GM18907 (cell line): Measurements from ENCODE around the gene RPL7L1.
A peak's percentile ranks its signal among the peaks of the same experiment; 100 is the strongest.
"Not testable (repeated sequence)": the region's sequence is repeated elsewhere in the genome, so short reads cannot be mapped to it uniquely, and the experiment has no call there.

Source experiments
- ATAC-seq: cut with Tn5 transposase; IDR thresholded peaks from one replicate; pipeline ENCODE4 v1.9.1; 2021; ENCODE audit warnings: mild to moderate bottlenecking, moderate library complexity; ENCODE audit not compliant: unreplicated experiment

Gene RPL7L1

DNA sequence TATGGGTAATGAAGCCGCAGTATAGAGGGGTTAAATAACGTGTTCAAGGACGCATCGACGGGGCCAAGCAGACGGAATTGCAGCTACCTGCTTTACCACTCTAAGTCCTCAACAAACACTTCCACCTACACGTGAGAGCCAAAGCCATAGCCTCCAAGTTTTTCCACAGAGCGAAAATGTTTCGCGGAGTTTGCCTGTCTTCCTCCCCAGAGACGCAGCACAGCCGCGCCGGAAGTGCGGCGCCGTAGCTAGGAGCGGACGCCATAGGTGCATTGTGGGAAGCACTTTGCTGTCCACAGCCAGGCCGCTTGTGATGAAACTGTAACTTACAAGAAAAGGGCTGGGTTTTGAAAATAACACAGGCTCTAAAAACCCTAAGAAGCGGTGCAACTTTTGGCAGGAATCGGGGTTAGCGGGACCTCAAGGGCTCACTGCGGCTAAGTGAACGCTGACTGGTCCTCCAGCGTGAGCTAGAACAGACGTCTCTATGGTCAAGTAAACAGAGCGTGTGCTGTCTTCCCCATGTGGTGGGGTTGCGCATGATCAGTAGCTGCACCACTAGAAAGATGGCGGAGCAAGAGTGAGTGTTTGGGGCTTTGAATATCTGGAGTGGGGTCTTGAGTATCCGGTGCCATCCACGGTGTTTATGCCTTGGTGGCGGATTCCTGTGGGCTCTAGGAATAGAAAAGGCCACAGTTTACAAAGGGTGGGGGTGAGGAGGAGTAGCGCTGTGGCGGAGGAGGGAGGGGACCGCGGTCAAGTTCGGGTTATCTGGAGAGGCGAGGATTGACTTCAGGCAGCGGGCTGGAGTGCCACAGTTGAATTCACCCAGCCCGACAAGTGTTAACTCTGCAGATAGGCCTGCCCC lies at the start of gene RPL7L1:
RPL7L1 (plus strand) TSS at position 245 of the 868 bp plus-strand sequence; CDS start at position 540, 295 bp downstream.
- ATAC-seq = peak; percentile 92

DNA sequence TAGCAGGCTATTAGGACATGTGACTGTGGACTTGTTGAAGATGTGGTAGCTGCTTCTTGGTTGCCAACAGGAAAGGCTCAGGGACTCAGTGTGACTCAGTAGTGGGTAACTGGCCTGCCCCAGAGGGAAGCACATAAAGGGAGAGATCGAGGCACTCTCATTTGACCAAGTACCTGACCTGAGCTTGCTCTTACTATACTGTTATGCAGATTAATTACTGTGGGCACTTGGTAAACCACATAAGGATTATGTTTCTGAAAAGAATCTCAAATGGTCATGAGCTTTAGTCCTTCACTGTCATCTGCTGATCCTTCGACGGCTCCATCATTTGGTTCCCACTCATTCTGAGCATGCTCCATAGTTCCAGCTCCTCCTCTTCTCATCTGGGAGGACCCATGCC lies 48.2 kb upstream of the RPL7L1 start:
- ATAC-seq = no peak

DNA sequence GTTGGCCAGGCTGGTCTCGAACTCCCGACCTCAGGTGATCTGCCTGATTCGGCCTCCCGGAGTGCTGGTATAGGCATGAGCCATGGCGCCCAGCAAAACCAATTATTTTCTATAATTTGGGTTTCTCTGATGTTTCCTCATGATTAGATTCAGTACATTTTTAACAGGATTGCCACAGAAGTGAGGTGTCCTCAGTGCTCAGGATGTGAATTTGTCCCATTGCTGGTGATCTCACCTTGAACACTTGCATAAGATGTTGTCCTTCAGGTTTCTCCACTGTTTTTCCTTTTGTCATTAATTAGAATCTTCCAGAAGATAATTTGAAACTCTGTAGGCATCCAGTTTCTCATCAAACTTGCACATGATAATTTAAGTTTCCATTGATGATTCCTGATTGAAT lies 45.4 kb upstream of the RPL7L1 start:
- no peak for ATAC-seq

DNA sequence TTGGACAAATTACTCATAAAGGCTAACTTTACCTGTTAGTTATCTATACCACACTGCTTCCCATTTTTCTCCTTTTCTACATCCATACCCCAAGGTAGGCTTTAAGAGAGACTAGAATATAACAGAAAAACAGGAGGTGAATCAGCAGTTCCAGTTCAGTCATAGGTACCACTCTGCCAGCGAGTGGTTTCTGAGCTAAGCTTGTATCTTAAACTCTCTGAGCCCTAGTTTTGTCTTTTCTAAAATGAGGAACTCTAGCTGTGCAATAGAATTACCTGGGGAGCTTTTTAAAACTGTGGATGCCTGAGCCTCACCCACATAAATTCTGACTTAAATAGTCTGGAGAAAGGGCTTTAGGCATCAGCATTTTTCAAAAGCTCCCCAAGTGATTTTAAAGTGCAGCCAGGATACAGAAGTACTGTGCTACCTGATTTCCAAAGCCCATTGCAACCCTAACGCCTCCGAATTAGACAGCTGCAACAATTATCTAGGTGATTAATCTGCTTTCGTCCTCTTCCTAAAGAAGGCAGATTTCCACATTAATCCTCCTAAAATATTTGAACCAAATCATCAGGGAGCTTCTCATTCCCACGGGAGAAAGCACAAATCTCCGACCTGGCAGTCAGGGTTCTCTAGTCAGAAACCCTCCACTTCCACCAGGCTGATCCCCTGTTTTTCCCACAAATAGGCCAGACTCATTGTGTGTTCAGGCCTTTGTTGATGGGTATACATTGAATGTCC lies 37.4 kb upstream of the RPL7L1 start:
- ATAC-seq = no peak

- ATAC-seq = no peak
Observed at GRCh38 chr6:42845327-42845694, 34.1 kb upstream of the RPL7L1 start.

DNA sequence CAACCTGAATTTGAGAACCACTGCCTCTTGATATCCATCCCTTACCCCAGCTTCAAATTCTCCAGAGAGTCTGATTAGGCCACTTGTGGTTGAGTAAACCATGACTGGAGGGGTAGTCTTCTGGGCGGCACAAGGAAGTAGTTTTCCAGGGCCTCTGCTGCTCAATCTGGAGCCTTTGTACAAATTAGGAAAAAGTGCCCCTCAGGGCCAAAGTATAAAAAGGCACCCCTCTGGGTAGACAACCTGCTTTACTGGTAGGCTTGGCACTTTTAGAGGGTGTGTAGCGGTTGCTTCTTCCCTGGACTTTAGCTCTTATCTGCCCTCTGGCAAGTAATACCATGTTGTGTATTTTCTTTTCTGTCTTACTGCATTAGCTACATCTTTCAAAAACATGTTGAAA lies 32.9 kb upstream of the RPL7L1 start:
- ATAC-seq = no peak

DNA sequence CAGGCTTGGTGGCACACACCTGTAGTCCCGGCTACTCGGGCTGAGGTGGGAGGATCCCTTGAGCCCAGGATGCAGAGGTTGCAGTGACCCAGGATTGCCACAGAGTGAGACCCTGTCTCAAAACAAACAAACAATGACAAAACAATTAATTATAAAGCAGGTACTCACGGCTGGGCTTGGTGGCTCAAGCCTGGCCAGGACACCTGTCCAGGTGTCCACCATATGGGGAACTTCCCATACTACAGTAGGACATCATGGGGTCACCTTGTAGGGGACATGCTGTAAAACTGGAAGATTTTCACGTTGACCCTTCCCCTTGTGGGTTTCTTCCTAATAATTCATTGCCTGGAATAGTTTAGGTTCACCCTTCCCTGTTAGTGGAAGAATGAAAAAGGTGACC lies 30.7 kb upstream of the RPL7L1 start:
- no peak for ATAC-seq

DNA sequence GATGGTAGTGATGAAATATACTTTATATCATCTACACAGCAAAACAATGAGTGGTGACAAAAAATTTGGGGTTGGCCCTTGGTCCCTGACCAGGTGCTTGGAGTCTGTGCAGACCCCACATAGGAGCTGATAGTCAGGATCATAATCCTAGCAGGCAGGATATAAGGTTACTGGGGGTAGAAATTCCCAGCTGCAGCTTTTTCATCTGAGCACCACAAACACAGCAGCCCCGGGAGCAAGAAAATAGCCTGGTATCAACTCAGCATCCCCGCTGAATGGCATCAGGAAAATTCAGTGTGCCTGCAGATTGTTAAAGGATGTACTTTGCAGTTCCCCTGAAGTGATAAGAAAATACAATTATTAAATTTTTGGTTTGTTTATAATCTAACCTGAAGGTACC lies 27.8 kb upstream of the RPL7L1 start:
- ATAC-seq = no peak

DNA sequence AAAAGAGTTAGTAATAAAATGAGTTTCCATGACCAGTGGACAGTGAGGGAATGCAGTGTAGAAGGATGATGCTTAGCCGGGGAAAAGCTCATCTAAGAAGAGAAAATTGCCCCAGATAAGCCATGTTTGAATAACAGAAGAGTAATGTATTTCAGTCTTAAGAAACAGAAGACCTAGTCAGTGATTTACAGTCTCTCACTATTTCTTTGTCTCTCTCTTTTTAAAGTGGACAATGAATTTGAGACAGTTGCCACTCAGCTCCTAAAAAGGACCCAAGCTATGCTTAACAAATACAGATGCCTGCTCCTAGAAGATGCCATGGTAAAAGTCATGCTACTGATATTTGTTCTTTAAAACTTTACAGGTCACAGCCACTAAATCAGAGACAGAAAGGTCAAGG lies 19.4 kb upstream of the RPL7L1 start:
- ATAC-seq = no peak

DNA sequence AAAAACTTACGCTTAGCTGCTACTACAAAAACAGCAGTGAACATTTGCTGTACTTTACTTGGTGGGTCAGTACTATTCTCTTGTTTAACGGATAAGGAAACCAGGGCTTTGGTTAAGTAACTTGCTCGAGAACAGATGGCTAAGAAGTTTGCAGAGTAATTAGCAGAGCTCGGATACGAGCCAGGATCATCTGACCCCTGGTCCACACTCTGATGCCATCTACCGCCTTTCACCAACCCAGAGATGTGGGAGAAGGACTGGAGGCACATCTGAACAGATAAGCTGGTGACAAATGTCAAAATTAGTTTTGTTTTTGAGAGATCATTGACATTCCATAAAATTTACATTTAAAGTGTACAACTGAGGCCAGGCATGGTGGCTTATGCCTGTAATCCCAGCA lies 18.9 kb upstream of the RPL7L1 start:
- no peak for ATAC-seq

GRCh38 chr6:42864602-42865001 lies 14.8 kb upstream of the RPL7L1 start:
- no peak for ATAC-seq

DNA sequence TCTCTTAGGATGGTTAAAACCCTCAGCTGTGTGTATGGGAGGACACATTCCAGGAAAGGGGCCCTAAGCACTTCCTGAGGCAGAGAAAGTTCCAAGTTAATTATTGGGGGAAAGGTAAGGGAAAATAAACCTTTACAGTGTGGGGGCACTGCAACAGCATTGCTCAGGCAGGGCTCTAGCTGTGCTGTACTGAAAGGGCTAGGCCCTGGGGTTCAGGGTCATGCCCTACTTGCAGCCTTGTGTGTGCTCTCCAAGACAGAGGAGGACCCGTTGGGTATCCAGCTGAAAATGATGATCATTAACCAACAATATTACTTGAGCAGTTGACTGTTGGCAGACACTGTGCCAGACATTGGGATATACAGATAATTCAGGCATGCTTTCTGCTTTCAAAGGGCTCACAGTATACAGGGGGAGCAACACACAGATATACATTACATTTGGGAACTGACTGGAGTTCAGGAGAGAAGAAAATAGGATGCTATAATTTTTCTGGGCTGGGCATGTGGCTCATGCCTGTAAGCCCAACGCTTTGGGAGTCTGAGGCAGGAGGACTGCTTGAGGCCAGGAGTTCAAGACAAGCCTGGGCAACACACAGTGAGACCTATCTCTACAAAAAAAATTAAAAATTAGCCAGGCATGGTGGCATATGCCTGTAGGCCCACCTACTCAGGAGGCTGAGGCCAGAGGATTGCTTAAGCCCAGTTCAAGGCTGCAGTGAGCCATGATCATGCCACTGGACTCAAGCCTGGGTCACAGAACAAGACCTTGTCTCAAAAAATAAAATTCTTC lies 9.1 kb upstream of the RPL7L1 start:
- ATAC-seq = no peak

DNA sequence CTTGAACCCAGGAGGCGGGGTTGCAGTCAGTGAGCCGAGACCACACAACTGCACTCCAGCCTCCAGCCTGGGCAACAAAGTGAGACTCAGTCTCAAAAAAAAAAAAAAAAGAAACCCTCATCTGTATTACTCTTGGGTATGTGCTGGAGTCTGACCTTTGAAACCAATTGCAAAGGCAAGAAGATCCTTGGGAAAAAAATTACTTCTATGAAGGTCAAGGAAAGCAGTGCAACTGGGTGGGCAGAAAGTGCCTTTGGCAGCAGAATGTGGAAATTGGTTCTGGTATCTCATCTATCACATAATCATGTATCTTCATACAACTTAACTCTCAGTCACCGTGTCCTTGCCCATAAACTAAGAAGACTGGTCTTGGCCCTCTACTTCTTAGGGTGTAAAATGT lies 7.7 kb upstream of the RPL7L1 start:
- ATAC-seq = no peak

- ATAC-seq = no peak
Observed at GRCh38 chr6:42873313-42873712, 6.1 kb upstream of the RPL7L1 start.

- no peak for ATAC-seq
Observed at GRCh38 chr6:42877695-42878094, 1.7 kb upstream of the RPL7L1 start.

- not testable (repeated sequence) for ATAC-seq
Observed at GRCh38 chr6:42880240-42880817, 913 bp downstream of the RPL7L1 start.

GRCh38 chr6:42880871-42881270 lies 1.5 kb downstream of the RPL7L1 start:
- ATAC-seq = not testable (repeated sequence)

DNA sequence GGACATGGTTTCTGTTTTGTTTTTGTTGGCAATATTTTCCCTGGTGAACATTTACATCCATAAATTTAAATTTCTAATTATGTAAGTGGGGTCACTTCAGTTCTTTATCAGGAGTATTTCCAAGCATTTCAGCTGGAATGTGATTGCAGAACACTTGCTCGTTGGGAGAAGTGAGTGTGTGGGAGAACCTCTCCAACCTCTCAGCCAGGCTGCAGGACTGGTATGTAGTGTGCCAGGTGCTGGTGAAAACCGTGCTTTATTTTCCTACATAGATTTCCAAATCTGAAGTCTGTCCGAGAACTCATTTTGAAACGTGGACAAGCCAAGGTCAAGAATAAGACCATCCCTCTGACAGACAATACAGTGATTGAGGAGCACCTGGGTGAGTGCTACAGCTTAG lies 6.3 kb downstream of the RPL7L1 start:
- ATAC-seq = no peak

- ATAC-seq = not testable (repeated sequence)
Observed at GRCh38 chr6:42888201-42888600, 8.8 kb downstream of the RPL7L1 start.

DNA sequence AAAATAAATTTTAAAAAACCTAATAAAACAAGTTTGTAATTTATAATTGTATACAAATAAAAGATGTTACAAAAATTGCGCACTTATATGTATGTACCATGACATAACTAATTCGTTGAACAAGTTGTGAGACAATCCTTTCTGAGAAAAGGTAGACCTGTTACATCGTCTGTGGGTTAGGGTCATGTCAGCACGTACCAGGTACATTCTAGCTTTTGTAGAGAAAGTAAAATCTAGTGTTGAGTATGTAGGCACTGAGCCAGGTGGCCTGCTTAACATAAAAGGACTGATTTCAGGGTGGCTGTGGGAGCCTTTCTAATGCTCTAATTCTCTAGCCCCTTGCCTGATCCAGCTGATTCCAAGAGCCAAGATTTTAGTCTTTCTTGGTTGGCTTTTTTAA lies 10.4 kb downstream of the RPL7L1 start:
- no peak for ATAC-seq
